HepG2 (cell line): ENCODE data around the gene EIF6. TPM values are rescaled to one million over a fixed set of nuclear protein-coding genes. Genes with fewer than 3 reads are reported as not detected.

Source experiments
- ARNT2 ChIP-seq: sonication (generic); formaldehyde crosslinking; IDR thresholded peaks from 2 replicates; pipeline ENCODE4 v1.8.0; 2022; ENCODE audit warnings: mild to moderate bottlenecking, low read depth, missing genetic modification reagents, moderate library complexity
- MIER2 ChIP-seq: IDR thresholded peaks from 2 replicates; pipeline ENCODE4 v1.6.1; 2016; ENCODE audit warnings: missing biosample characterization, missing genetic modification reagents
- SAFB2 ChIP-seq: sonication (generic); formaldehyde crosslinking; IDR thresholded peaks from 2 replicates; pipeline ENCODE4 v1.5.1; 2020; ENCODE audit warnings: missing genetic modification reagents, low read depth, mild to moderate bottlenecking, borderline replicate concordance
- SALL2 ChIP-seq: sonication (generic); formaldehyde crosslinking; IDR thresholded peaks from 2 replicates; pipeline ENCODE4 v1.8.1; 2023; ENCODE audit warnings: mild to moderate bottlenecking, missing genetic modification reagents, inconsistent platforms
- SMARCC2 ChIP-seq: fragments of 450-650 bp; IDR thresholded peaks from 2 replicates; pipeline ENCODE4 v1.6.1; 2017; ENCODE audit warnings: antibody characterized with exemption, mild to moderate bottlenecking
- STAG1 ChIP-seq: sonication (generic); formaldehyde crosslinking; IDR thresholded peaks from 2 replicates; pipeline ENCODE4 v1.4.0; 2020; ENCODE audit warnings: missing genetic modification reagents
- ZNF253 ChIP-seq: sonication (generic); formaldehyde crosslinking; IDR thresholded peaks from 2 replicates; pipeline ENCODE4 v1.8.0; 2022; ENCODE audit warnings: mild to moderate bottlenecking, missing genetic modification reagents, borderline replicate concordance
- polyA plus RNA-seq, 8 experiments: library from polyadenylated mRNA; depleted of rRNA in 3 of 8; stranded (reverse) in 7 of 8; unstranded in 1 of 8; fragments of >200 nt; fragmentation: Illumina TruSeq in 4 of 8; extraction: Trizol in 4 of 8; gene quantifications; 2 replicates each; pipeline versions ENCODE4 v1.2.1 to v1.2.3, GENCODE V29; 2011 to 2016; ENCODE audit warnings: low read depth in 4 of 8, missing spikeins in 1 of 8, mixed read lengths in 1 of 8; ENCODE audit not compliant: insufficient read depth in 1 of 8
- total RNA-seq, 5 experiments: library from RNA; depleted of rRNA; stranded (reverse); fragments of >200 nt; fragmentation: Illumina TruSeq; extraction: Trizol; gene quantifications; 2 replicates each; pipeline ENCODE4 v1.2.3, GENCODE V29; 2016; ENCODE audit warnings: low read depth in 1 of 5
- TF ChIP-seq, protein P1 (sequence below): IDR thresholded peaks from 2 replicates; pipeline ENCODE4 v1.6.1; 2018; ENCODE audit warnings: missing genetic modification reagents, mild to moderate bottlenecking, missing compliant biosample characterization
- TF ChIP-seq, protein P2 (sequence below): IDR thresholded peaks from 2 replicates; pipeline ENCODE4 v1.6.1; 2016; ENCODE audit warnings: mild to moderate bottlenecking
- TF ChIP-seq, protein P3 (sequence below): sonication (generic); formaldehyde crosslinking; IDR thresholded peaks from 2 replicates; pipeline ENCODE4 v1.9.0; 2022; ENCODE audit warnings: missing genetic modification reagents, mild to moderate bottlenecking, borderline replicate concordance
- TF ChIP-seq, protein P4 (sequence below): sonication (generic); formaldehyde crosslinking; conservative IDR thresholded peaks from 2 replicates; pipeline ENCODE4 v1.5.0; 2020; ENCODE audit warnings: missing genetic modification reagents
- TF ChIP-seq, protein P5 (sequence below): sonication (generic); formaldehyde crosslinking; IDR thresholded peaks from 2 replicates; pipeline ENCODE4 v1.5.1; 2020; ENCODE audit warnings: mild to moderate bottlenecking, missing genetic modification reagents, borderline replicate concordance
- TF ChIP-seq, protein P6 (sequence below): sonication (generic); formaldehyde crosslinking; IDR thresholded peaks from 2 replicates; pipeline ENCODE4 v1.4.0; 2020; ENCODE audit warnings: missing genetic modification reagents, borderline replicate concordance
- TF ChIP-seq, protein P7 (sequence below): sonication (generic); formaldehyde crosslinking; conservative IDR thresholded peaks from 2 replicates; pipeline ENCODE4 v1.4.0; 2020; ENCODE audit warnings: mild to moderate bottlenecking, missing genetic modification reagents, moderate library complexity

The EIF6 gene
- total and polyA plus RNA-seq, 2 of the 13 experiments (the other 11 are each of a cell fraction or from before 2014, with no cell fraction given) = 462 to 466 TPM

DNA sequence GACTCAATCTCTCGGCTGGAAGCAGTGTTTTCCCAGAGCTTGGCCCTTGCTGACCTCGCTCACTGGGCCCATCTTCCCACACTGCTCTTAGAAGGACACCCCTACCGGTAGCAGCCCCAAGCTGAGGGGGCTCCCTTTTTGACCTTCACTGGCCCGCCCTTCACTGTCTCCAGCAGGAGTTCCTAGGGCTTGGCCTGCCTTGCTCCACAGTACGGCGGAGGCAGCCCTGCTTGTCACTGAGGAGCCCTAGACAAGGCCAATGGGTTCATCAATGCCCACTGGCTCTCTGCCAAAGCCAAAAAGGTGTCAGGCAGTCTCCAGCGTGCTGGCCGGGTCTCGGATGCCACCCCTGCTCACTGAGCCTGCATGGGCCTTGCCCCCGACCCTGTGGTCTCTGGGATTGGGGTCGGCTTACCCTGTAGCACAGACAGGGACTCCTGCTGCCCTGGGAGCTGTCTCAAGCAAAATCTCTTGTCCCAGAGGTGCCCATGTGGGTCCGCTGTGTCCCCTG, 8.8 kb downstream of the EIF6 start (continued):
- TF ChIP-seq STAG1 (CRISPR knock-in tag) (no peak), MIER2 (CRISPR knock-in tag) (no peak), ARNT2 (CRISPR knock-in tag) (no peak), ZNF253 (CRISPR knock-in tag) (no peak), SMARCC2 (no peak), SALL2 (CRISPR knock-in tag) (peak; percentile 48; the same call in 1 of the 2 replicates), SAFB2 (0 out of 2 replicates have a peak, but pooled peaks have one; percentile 13)
- TF ChIP-seq, protein P1, sequence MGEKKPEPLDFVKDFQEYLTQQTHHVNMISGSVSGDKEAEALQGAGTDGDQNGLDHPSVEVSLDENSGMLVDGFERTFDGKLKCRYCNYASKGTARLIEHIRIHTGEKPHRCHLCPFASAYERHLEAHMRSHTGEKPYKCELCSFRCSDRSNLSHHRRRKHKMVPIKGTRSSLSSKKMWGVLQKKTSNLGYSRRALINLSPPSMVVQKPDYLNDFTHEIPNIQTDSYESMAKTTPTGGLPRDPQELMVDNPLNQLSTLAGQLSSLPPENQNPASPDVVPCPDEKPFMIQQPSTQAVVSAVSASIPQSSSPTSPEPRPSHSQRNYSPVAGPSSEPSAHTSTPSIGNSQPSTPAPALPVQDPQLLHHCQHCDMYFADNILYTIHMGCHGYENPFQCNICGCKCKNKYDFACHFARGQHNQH (CRISPR knock-in tag) = no peak
- TF ChIP-seq, protein P2, sequence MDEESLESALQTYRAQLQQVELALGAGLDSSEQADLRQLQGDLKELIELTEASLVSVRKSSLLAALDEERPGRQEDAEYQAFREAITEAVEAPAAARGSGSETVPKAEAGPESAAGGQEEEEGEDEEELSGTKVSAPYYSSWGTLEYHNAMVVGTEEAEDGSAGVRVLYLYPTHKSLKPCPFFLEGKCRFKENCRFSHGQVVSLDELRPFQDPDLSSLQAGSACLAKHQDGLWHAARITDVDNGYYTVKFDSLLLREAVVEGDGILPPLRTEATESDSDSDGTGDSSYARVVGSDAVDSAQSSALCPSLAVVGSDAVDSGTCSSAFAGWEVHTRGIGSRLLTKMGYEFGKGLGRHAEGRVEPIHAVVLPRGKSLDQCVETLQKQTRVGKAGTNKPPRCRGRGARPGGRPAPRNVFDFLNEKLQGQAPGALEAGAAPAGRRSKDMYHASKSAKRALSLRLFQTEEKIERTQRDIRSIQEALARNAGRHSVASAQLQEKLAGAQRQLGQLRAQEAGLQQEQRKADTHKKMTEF (CRISPR knock-in tag) = no peak
- TF ChIP-seq, protein P3, sequence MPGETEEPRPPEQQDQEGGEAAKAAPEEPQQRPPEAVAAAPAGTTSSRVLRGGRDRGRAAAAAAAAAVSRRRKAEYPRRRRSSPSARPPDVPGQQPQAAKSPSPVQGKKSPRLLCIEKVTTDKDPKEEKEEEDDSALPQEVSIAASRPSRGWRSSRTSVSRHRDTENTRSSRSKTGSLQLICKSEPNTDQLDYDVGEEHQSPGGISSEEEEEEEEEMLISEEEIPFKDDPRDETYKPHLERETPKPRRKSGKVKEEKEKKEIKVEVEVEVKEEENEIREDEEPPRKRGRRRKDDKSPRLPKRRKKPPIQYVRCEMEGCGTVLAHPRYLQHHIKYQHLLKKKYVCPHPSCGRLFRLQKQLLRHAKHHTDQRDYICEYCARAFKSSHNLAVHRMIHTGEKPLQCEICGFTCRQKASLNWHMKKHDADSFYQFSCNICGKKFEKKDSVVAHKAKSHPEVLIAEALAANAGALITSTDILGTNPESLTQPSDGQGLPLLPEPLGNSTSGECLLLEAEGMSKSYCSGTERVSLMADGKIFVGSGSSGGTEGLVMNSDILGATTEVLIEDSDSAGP = peak; percentile 81; the same call in 1 of the 2 replicates
- TF ChIP-seq, protein P4, sequence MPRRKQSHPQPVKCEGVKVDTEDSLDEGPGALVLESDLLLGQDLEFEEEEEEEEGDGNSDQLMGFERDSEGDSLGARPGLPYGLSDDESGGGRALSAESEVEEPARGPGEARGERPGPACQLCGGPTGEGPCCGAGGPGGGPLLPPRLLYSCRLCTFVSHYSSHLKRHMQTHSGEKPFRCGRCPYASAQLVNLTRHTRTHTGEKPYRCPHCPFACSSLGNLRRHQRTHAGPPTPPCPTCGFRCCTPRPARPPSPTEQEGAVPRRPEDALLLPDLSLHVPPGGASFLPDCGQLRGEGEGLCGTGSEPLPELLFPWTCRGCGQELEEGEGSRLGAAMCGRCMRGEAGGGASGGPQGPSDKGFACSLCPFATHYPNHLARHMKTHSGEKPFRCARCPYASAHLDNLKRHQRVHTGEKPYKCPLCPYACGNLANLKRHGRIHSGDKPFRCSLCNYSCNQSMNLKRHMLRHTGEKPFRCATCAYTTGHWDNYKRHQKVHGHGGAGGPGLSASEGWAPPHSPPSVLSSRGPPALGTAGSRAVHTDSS = no peak
- TF ChIP-seq, protein P5, sequence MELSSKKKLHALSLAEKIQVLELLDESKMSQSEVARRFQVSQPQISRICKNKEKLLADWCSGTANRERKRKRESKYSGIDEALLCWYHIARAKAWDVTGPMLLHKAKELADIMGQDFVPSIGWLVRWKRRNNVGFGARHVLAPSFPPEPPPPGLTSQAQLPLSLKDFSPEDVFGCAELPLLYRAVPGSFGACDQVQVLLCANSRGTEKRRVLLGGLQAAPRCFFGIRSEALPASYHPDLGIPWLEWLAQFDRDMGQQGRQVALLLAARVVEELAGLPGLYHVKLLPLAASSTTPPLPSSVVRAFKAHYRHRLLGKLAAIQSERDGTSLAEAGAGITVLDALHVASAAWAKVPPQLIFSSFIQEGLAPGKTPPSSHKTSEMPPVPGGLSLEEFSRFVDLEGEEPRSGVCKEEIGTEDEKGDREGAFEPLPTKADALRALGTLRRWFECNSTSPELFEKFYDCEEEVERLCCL = no peak
- TF ChIP-seq, protein P6, sequence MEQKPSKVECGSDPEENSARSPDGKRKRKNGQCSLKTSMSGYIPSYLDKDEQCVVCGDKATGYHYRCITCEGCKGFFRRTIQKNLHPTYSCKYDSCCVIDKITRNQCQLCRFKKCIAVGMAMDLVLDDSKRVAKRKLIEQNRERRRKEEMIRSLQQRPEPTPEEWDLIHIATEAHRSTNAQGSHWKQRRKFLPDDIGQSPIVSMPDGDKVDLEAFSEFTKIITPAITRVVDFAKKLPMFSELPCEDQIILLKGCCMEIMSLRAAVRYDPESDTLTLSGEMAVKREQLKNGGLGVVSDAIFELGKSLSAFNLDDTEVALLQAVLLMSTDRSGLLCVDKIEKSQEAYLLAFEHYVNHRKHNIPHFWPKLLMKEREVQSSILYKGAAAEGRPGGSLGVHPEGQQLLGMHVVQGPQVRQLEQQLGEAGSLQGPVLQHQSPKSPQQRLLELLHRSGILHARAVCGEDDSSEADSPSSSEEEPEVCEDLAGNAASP (CRISPR knock-in tag) = peak; percentile 2; the same call in 1 of the 2 replicates
- TF ChIP-seq, protein P7, sequence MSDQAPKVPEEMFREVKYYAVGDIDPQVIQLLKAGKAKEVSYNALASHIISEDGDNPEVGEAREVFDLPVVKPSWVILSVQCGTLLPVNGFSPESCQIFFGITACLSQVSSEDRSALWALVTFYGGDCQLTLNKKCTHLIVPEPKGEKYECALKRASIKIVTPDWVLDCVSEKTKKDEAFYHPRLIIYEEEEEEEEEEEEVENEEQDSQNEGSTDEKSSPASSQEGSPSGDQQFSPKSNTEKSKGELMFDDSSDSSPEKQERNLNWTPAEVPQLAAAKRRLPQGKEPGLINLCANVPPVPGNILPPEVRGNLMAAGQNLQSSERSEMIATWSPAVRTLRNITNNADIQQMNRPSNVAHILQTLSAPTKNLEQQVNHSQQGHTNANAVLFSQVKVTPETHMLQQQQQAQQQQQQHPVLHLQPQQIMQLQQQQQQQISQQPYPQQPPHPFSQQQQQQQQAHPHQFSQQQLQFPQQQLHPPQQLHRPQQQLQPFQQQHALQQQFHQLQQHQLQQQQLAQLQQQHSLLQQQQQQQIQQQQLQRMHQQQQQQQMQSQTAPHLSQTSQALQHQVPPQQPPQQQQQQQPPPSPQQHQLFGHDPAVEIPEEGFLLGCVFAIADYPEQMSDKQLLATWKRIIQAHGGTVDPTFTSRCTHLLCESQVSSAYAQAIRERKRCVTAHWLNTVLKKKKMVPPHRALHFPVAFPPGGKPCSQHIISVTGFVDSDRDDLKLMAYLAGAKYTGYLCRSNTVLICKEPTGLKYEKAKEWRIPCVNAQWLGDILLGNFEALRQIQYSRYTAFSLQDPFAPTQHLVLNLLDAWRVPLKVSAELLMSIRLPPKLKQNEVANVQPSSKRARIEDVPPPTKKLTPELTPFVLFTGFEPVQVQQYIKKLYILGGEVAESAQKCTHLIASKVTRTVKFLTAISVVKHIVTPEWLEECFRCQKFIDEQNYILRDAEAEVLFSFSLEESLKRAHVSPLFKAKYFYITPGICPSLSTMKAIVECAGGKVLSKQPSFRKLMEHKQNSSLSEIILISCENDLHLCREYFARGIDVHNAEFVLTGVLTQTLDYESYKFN (CRISPR knock-in tag) = no peak
